A673 (cell line): ENCODE measurements around the gene H6PD. TPM values are rescaled to one million over a fixed set of nuclear protein-coding genes. Genes with fewer than 3 reads are reported as not detected.
"Not testable (repeated sequence)": the region's sequence is repeated elsewhere in the genome, so short reads cannot be mapped to it uniquely, and the experiment has no call there.

Source experiments
- BruUV-seq: library from RNA; stranded (reverse); fragments of 400-500 nt; replicated peaks from 2 replicates; lab custom pipeline; 2021; lab: Mats Ljungman, UMichigan
- CTCF ChIA-PET: fragments of 300-600 bp; sonication (Branson Sonifier 250); formaldehyde crosslinking; loops from one replicate; lab custom pipeline; 2022; ENCODE audit warnings: antibody characterized with exemption; lab: Charles Lee
- POLR2A ChIA-PET: fragments of 300-600 bp; sonication (Branson Sonifier 250); formaldehyde crosslinking; loops from one replicate; lab custom pipeline; 2022; ENCODE audit warnings: antibody characterized with exemption; ENCODE audit not compliant: low non-redundant PET; lab: Charles Lee
- DNase-seq: peaks from one replicate; pipeline ENCODE4 v3.0.0-alpha.2; 2015; ENCODE audit warnings: low spot score
- H3K27ac ChIP-seq: fragments of 200-600 bp; sonication (generic); 2 replicates; pipeline ENCODE4 v1.5.1; 2016; ENCODE audit warnings: mixed run types, low read depth, mild to moderate bottlenecking, mixed read lengths, antibody characterized with exemption, low read length; ENCODE audit not compliant: poor library complexity, severe bottlenecking
- H3K27me3 ChIP-seq: fragments of 200-600 bp; sonication (generic); replicated peaks from 2 replicates; pipeline ENCODE4 v1.6.1; 2017; ENCODE audit warnings: mixed run types, low read depth, mild to moderate bottlenecking, mixed read lengths, antibody characterized with exemption, low read length; ENCODE audit not compliant: insufficient read depth, poor library complexity
- H3K36me3 ChIP-seq: fragments of 200-600 bp; sonication (generic); 2 replicates; pipeline ENCODE4 v1.6.1; 2016; ENCODE audit warnings: mixed run types, mild to moderate bottlenecking, mixed read lengths, antibody characterized with exemption, low read length; ENCODE audit not compliant: insufficient read depth, poor library complexity, severe bottlenecking
- H3K4me1 ChIP-seq: fragments of 200-600 bp; sonication (generic); 2 replicates; pipeline ENCODE4 v1.6.1; 2017; ENCODE audit warnings: mixed run types, mild to moderate bottlenecking, mixed read lengths, antibody characterized with exemption, low read length; ENCODE audit not compliant: insufficient read depth, poor library complexity, severe bottlenecking
- H3K4me3 ChIP-seq: fragments of 200-600 bp; sonication (generic); 2 replicates; pipeline ENCODE4 v1.5.1; 2016; ENCODE audit warnings: low read depth, mixed run types, mild to moderate bottlenecking, mixed read lengths, low read length; ENCODE audit not compliant: poor library complexity, severe bottlenecking
- H3K9me3 ChIP-seq: fragments of 200-600 bp; sonication (generic); 2 replicates; pipeline ENCODE4 v1.6.1; 2016; ENCODE audit warnings: mixed run types, low read depth, mild to moderate bottlenecking, mixed read lengths, antibody characterized with exemption, low read length; ENCODE audit not compliant: poor library complexity, severe bottlenecking
- CTCF ChIP-seq: fragments of 300-800, 200-600 bp; sonication (generic); conservative IDR thresholded peaks from 2 replicates; pipeline ENCODE4 v1.5.1; 2017; ENCODE audit warnings: low read depth, mild to moderate bottlenecking, antibody characterized with exemption, low read length, moderate library complexity, mixed read lengths
- EZH2 ChIP-seq: fragments of 200-600 bp; sonication (generic); IDR thresholded peaks from 2 replicates; pipeline ENCODE4 v1.6.1; 2017; ENCODE audit warnings: borderline replicate concordance, low read depth, mild to moderate bottlenecking, mixed read lengths, antibody characterized with exemption, low read length; ENCODE audit not compliant: poor library complexity, severe bottlenecking
- intact Hi-C: fragments of 100-400 bp; cut with micrococcal nuclease; formaldehyde crosslinking; loops from one replicate; pipeline ENCODE4 v1.10.0; 2022; ENCODE audit not compliant: unreplicated experiment
- total RNA-seq: library from RNA; stranded (reverse); gene quantifications from 2 replicates; pipeline ENCODE4 v1.2.3, GENCODE V29; 2021

H6PD gene
- total RNA-seq, 1 experiment from 2014 or later, result 6.2 TPM

GRCh38 chr1:9298282-9298681 lies 63.7 kb downstream of the H6PD start:
- intact Hi-C loops, result no loop called here
- Histone ChIP-seq H3K4me1 (peaks cover 24% of the 10 kb centered on the region), H3K9me3 (no peaks in the 10 kb centered on the region), H3K27ac (no peak overlapping the region), H3K27me3 (no peaks in the 10 kb centered on the region), H3K4me3 (no peak overlapping the region), H3K36me3 (no peaks in the 10 kb centered on the region)
- BruUV-seq, result no TSS peak
- ChIA-PET POLR2A (no interaction called here), CTCF (no interaction called here)
- TF ChIP-seq EZH2 (no peak), CTCF (no peak)
- no peak for DNase-seq

- POLR2A ChIA-PET, DNase-seq, BruUV-seq: not testable (repeated sequence)
Measured at GRCh38 chr1:9299571-9300541, 65.3 kb downstream of the H6PD start.

GRCh38 chr1:9300573-9300972 lies 66.0 kb downstream of the H6PD start:
- TF ChIP-seq EZH2 (no peak), CTCF (no peak)
- no TSS peak for BruUV-seq
- ChIA-PET CTCF (no interaction called here), POLR2A (no interaction called here)
- peaks cover 10% of the 10 kb centered on the region for H3K4me1 ChIP-seq
- no peak for DNase-seq
- no peaks in the 10 kb centered on the region for H3K36me3 ChIP-seq
- no peaks in the 10 kb centered on the region for H3K9me3 ChIP-seq
- H3K27me3 ChIP-seq, result no peaks in the 10 kb centered on the region
- H3K27ac ChIP-seq, result no peak overlapping the region
- intact Hi-C loops, result no loop called here
- no peak overlapping the region for H3K4me3 ChIP-seq

More at GRCh38 chr1:9299571-9300541, 65.3 kb downstream of the H6PD start:
- H3K27me3 ChIP-seq, H3K4me3 ChIP-seq, H3K27ac ChIP-seq, H3K36me3 ChIP-seq, H3K9me3 ChIP-seq, intact Hi-C loops, CTCF ChIA-PET: not testable (repeated sequence)
- peaks cover 12% of the 10 kb centered on the region for H3K4me1 ChIP-seq
